GM23338 (cell line): Measurements from ENCODE around the gene HEPACAM. TPM values are rescaled to one million over a fixed set of nuclear protein-coding genes. Genes with fewer than 3 reads are reported as not detected.

ENCODE experiments used
- ATAC-seq: fragments of 200-7000 bp; cut with Tn5 transposase; 3 replicates; pipeline ENCODE4 v1.9.1; 2020
- DNase-seq: peaks from one replicate; pipeline ENCODE4 v3.0.0-alpha.2; 2015; ENCODE audit warnings: low spot score
- H2AFZ ChIP-seq: fragments of 200-600 bp; sonication (generic); 2 replicates; pipeline ENCODE4 v1.8.0; 2016; ENCODE audit warnings: antibody characterized with exemption, mild to moderate bottlenecking, moderate library complexity
- H3F3A ChIP-seq: fragments of 200-600 bp; sonication (generic); replicated peaks from 2 replicates; pipeline ENCODE4 v1.8.0; 2017; ENCODE audit warnings: antibody characterized with exemption, mixed run types, low read depth
- H3K27ac ChIP-seq: fragments of 200-600 bp; sonication (generic); 2 replicates; pipeline ENCODE4 v1.6.1; 2016; ENCODE audit warnings: low read depth
- H3K27me3 ChIP-seq: fragments of 200-600 bp; sonication (generic); 2 replicates; pipeline ENCODE4 v1.8.0; 2016; ENCODE audit warnings: mild to moderate bottlenecking, mixed run types, moderate library complexity; ENCODE audit not compliant: insufficient read depth
- H3K36me3 ChIP-seq: fragments of 200-600 bp; sonication (generic); 2 replicates; pipeline ENCODE4 v1.8.0; 2016; ENCODE audit warnings: mild to moderate bottlenecking; ENCODE audit not compliant: insufficient read depth
- H3K4me1 ChIP-seq: fragments of 200-600 bp; sonication (generic); 2 replicates; pipeline ENCODE4 v1.8.0; 2016; ENCODE audit warnings: mild to moderate bottlenecking, moderate library complexity; ENCODE audit not compliant: insufficient read depth
- H3K4me2 ChIP-seq: fragments of 200-600 bp; sonication (generic); 2 replicates; pipeline ENCODE4 v1.7.1; 2017; ENCODE audit warnings: mixed run types
- H3K4me3 ChIP-seq: fragments of 200-600 bp; sonication (generic); 2 replicates; pipeline ENCODE4 v1.6.1; 2016; ENCODE audit warnings: mixed run types
- H3K79me2 ChIP-seq: fragments of 200-600 bp; sonication (generic); replicated peaks from 2 replicates; pipeline ENCODE4 v1.8.0; 2017; ENCODE audit warnings: mild to moderate bottlenecking; ENCODE audit not compliant: insufficient read depth
- H3K9me2 ChIP-seq: fragments of 200-600 bp; sonication (generic); 2 replicates; pipeline ENCODE4 v1.8.0; 2017; ENCODE audit not compliant: insufficient read depth
- H4K20me1 ChIP-seq: fragments of 200-600 bp; sonication (generic); replicated peaks from 2 replicates; pipeline ENCODE4 v1.8.0; 2017; ENCODE audit warnings: mild to moderate bottlenecking; ENCODE audit not compliant: insufficient read depth
- H3K27ac Mint-ChIP-seq: 2 replicates; pipeline ENCODE4 v1.8.0; 2020; ENCODE audit warnings: inconsistent platforms, mild to moderate bottlenecking, moderate library complexity, mixed read lengths
- H3K27me3 Mint-ChIP-seq: 3 replicates; pipeline ENCODE4 v1.8.0; 2022; ENCODE audit warnings: low read depth, mild to moderate bottlenecking, moderate library complexity, mixed read lengths, inconsistent platforms; ENCODE audit not compliant: insufficient read depth, poor library complexity
- H3K36me3 Mint-ChIP-seq: 3 replicates; pipeline ENCODE4 v1.8.0; 2021; ENCODE audit warnings: low read depth, mild to moderate bottlenecking, inconsistent platforms, moderate library complexity, mixed read lengths
- H3K4me1 Mint-ChIP-seq: 3 replicates; pipeline ENCODE4 v1.8.0; 2020; ENCODE audit warnings: mild to moderate bottlenecking, inconsistent platforms, mixed read lengths
- H3K4me3 Mint-ChIP-seq: 3 replicates; pipeline ENCODE4 v1.8.0; 2021; ENCODE audit warnings: moderate library complexity, mild to moderate bottlenecking, inconsistent platforms, mixed read lengths
- H3K9me3 Mint-ChIP-seq: 3 replicates; pipeline ENCODE4 v1.8.0; 2020; ENCODE audit warnings: moderate library complexity, mild to moderate bottlenecking, inconsistent platforms, mixed read lengths
- CREB1 ChIP-seq: fragments of 250-450 bp; sonication (Bioruptor Pico); IDR thresholded peaks from 2 replicates; pipeline ENCODE4 v1.5.0; 2020; ENCODE audit warnings: low read depth, mild to moderate bottlenecking, moderate library complexity
- EZH2phosphoT487 ChIP-seq: fragments of 200-600 bp; sonication (generic); IDR thresholded peaks from one replicate; pipeline ENCODE4 v1.8.1; 2018; ENCODE audit warnings: antibody characterized with exemption; ENCODE audit not compliant: unreplicated experiment
- NANOG ChIP-seq: IDR thresholded peaks from 2 replicates; pipeline ENCODE4 v1.6.1; 2016; ENCODE audit warnings: antibody characterized with exemption, borderline replicate concordance
- POLR2AphosphoS5 ChIP-seq: IDR thresholded peaks from 2 replicates; pipeline ENCODE4 v1.6.1; 2016; ENCODE audit warnings: antibody characterized with exemption, low read depth
- REST ChIP-seq: IDR thresholded peaks from one replicate; pipeline ENCODE4 v1.6.1; 2018; ENCODE audit warnings: antibody characterized with exemption; ENCODE audit not compliant: unreplicated experiment
- STAT1 ChIP-seq: IDR thresholded peaks from one replicate; pipeline ENCODE4 v1.6.1; 2016; ENCODE audit warnings: antibody characterized with exemption; ENCODE audit not compliant: unreplicated experiment
- ZNF114 ChIP-seq: fragments of 250-450 bp; sonication (Bioruptor Pico); IDR thresholded peaks from 2 replicates; pipeline ENCODE4 v1.5.0; 2020; ENCODE audit warnings: mild to moderate bottlenecking, moderate library complexity
- polyA plus RNA-seq: library from polyadenylated mRNA; unstranded; fragments of >200 nt; fragmentation: Nextera tagmentation; extraction: Ambion mirVana; gene quantifications from 2 replicates; pipeline ENCODE4 v1.2.1, GENCODE V29; 2016
- total RNA-seq: library from RNA; depleted of rRNA; stranded (reverse); fragments of >200 nt; shearing (Covaris generic); gene quantifications from 2 replicates; pipeline ENCODE4 v1.2.3, GENCODE V29; 2014
- TF ChIP-seq, protein P1 (sequence below): fragments of 250-450 bp; sonication (Bioruptor Pico); IDR thresholded peaks from 2 replicates; pipeline ENCODE4 v1.5.0; 2020; ENCODE audit warnings: mild to moderate bottlenecking, moderate library complexity
- TF ChIP-seq, protein P2 (sequence below): IDR thresholded peaks from 2 replicates; pipeline ENCODE4 v1.6.1; 2016; ENCODE audit warnings: antibody characterized with exemption

HEPACAM gene
- total and polyA plus RNA-seq, 2 experiments from 2014 or later: 0.17 TPM; not detected in 1

DNA sequence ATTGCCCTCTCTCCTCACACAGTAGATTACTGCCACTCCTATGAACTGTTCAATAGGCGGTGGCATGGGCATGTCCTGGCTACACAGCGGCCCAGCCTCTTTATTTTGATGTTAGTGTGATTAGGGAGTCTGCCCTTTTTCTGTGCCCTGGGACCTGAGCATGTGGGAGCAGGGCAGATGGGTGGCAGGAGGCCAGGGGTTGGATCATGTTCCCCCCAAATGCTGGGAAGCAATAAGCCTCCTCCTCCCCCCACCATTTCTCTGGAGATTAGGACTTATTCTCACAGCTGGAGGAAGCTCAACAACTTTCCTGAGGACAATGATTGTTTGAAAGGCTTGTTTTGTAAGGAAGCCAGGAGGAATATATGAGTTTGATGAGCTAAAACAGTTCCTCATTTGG is 15.9 kb downstream of the HEPACAM start (continued):
- TF ChIP-seq, protein P1, sequence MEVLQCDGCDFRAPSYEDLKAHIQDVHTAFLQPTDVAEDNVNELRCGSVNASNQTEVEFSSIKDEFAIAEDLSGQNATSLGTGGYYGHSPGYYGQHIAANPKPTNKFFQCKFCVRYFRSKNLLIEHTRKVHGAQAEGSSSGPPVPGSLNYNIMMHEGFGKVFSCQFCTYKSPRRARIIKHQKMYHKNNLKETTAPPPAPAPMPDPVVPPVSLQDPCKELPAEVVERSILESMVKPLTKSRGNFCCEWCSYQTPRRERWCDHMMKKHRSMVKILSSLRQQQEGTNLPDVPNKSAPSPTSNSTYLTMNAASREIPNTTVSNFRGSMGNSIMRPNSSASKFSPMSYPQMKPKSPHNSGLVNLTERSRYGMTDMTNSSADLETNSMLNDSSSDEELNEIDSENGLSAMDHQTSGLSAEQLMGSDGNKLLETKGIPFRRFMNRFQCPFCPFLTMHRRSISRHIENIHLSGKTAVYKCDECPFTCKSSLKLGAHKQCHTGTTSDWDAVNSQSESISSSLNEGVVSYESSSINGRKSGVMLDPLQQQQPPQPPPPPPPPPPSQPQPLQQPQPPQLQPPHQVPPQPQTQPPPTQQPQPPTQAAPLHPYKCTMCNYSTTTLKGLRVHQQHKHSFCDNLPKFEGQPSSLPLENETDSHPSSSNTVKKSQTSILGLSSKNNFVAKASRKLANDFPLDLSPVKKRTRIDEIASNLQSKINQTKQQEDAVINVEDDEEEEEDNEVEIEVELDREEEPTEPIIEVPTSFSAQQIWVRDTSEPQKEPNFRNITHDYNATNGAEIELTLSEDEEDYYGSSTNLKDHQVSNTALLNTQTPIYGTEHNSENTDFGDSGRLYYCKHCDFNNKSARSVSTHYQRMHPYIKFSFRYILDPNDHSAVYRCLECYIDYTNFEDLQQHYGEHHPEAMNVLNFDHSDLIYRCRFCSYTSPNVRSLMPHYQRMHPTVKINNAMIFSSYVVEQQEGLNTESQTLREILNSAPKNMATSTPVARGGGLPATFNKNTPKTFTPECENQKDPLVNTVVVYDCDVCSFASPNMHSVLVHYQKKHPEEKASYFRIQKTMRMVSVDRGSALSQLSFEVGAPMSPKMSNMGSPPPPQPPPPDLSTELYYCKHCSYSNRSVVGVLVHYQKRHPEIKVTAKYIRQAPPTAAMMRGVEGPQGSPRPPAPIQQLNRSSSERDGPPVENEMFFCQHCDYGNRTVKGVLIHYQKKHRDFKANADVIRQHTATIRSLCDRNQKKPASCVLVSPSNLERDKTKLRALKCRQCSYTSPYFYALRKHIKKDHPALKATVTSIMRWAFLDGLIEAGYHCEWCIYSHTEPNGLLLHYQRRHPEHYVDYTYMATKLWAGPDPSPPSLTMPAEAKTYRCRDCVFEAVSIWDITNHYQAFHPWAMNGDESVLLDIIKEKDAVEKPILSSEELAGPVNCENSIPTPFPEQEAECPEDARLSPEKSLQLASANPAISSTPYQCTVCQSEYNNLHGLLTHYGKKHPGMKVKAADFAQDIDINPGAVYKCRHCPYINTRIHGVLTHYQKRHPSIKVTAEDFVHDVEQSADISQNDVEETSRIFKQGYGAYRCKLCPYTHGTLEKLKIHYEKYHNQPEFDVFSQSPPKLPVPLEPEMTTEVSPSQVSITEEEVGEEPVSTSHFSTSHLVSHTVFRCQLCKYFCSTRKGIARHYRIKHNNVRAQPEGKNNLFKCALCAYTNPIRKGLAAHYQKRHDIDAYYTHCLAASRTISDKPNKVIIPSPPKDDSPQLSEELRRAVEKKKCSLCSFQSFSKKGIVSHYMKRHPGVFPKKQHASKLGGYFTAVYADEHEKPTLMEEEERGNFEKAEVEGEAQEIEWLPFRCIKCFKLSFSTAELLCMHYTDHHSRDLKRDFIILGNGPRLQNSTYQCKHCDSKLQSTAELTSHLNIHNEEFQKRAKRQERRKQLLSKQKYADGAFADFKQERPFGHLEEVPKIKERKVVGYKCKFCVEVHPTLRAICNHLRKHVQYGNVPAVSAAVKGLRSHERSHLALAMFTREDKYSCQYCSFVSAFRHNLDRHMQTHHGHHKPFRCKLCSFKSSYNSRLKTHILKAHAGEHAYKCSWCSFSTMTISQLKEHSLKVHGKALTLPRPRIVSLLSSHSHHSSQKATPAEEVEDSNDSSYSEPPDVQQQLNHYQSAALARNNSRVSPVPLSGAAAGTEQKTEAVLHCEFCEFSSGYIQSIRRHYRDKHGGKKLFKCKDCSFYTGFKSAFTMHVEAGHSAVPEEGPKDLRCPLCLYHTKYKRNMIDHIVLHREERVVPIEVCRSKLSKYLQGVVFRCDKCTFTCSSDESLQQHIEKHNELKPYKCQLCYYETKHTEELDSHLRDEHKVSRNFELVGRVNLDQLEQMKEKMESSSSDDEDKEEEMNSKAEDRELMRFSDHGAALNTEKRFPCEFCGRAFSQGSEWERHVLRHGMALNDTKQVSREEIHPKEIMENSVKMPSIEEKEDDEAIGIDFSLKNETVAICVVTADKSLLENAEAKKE (CRISPR knock-in tag): no peak

DNA sequence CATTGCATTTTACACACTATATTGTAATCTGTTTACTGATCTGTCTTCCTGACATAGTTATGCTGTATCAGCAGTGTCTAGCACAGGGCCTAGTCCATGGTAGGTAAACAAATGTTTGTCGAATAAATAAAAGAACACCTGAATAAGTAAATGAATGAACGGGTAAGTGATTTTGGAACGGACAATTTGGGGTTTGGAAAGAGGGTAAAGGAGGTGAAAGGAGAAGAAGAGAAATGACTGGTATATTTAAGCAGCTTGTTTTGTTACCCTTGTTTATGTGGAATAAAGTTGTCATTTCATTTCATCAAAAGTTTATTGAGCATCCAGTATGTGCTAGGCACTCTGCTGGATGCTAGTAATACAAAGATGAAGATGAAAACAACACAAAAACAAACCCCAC is 16.9 kb downstream of the HEPACAM start, which contains the start of gene HEPN1:
TSS of gene HEPN1 (plus strand) at position 301 of the 400 bp plus-strand sequence.
- Histone ChIP-seq H3K4me2 (no peak within 1 kb of the TSS), H3K27me3 (peaks cover 66% of the 10 kb centered on the region), H3F3A (0 out of 2 replicates have a peak, but pooled peaks cover 3% of the 10 kb centered on the region), H3K36me3 (no peaks in the 10 kb centered on the region), H2AFZ (no peak within 1 kb of the TSS), H4K20me1 (no peaks in the 10 kb centered on the region), H3K4me1 (no peaks in the 10 kb centered on the region), H3K27ac (no peak within 1 kb of the TSS), H3K9me2 (peaks cover 10% of the 10 kb centered on the region; the same call in 1 of the 2 replicates), H3K4me3 (no peak within 1 kb of the TSS), H3K79me2 (no peaks in the 10 kb centered on the region)
- ATAC-seq: no peak
- H3K4me3 Mint-ChIP-seq: 0 out of 3 replicates have a peak within 1 kb of the TSS, but pooled peaks have one; percentile 25
- no peaks in the 10 kb centered on the region; the same call in 1 of the 3 replicates for H3K36me3 Mint-ChIP-seq
- DNase-seq: no peak
- peaks cover 45% of the 10 kb centered on the region for H3K27me3 Mint-ChIP-seq
- peaks cover 23% of the 10 kb centered on the region for H3K9me3 Mint-ChIP-seq
- no peak within 1 kb of the TSS for H3K27ac Mint-ChIP-seq
- H3K4me1 Mint-ChIP-seq: peaks cover 3% of the 10 kb centered on the region; the same call in 1 of the 3 replicates
- TF ChIP-seq STAT1 (no peak), POLR2AphosphoS5 (no peak), EZH2phosphoT487 (no peak), NANOG (no peak), ZNF114 (CRISPR knock-in tag) (no peak), CREB1 (no peak), REST (no peak)
- TF ChIP-seq, protein P2, sequence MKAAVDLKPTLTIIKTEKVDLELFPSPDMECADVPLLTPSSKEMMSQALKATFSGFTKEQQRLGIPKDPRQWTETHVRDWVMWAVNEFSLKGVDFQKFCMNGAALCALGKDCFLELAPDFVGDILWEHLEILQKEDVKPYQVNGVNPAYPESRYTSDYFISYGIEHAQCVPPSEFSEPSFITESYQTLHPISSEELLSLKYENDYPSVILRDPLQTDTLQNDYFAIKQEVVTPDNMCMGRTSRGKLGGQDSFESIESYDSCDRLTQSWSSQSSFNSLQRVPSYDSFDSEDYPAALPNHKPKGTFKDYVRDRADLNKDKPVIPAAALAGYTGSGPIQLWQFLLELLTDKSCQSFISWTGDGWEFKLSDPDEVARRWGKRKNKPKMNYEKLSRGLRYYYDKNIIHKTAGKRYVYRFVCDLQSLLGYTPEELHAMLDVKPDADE: no peak
